Aorta (tissue), 5 donors: Measurements from ENCODE around the gene PLA2G5. TPM values are rescaled to one million over a fixed set of nuclear protein-coding genes. Genes with fewer than 3 reads are reported as not detected.
"Not testable (repeated sequence)": the region's sequence is repeated elsewhere in the genome, so short reads cannot be mapped to it uniquely, and the experiment has no call there.

Experiments used
- ATAC-seq: fragments of 200-7000 bp; cut with Tn5 transposase; one replicate; pipeline ENCODE4 v1.9.1; 2022; ENCODE audit warnings: moderate library complexity; ENCODE audit not compliant: low FRiP score
- DNase-seq, 2 donors: peaks; one replicate each; pipeline ENCODE4 v3.0.0-alpha.2; 2020
- H3K27ac ChIP-seq, 2 donors: one replicate each; pipeline ENCODE4 v1.5.1; 2013; ENCODE audit warnings: low read length in 2 of 2, mild to moderate bottlenecking in 2 of 2, moderate library complexity in 2 of 2, control low read depth in 1 of 2, inconsistent platforms in 1 of 2, low read depth in 1 of 2
- H3K27me3 ChIP-seq, 2 donors: one replicate each; pipeline ENCODE4 v1.6.1; 2013; ENCODE audit warnings: control low read depth in 1 of 2, low read length in 1 of 2, mild to moderate bottlenecking in 1 of 2, moderate library complexity in 1 of 2; ENCODE audit not compliant: insufficient read depth in 2 of 2, control insufficient read depth in 1 of 2
- H3K36me3 ChIP-seq, 2 donors: one replicate each; pipeline ENCODE4 v1.6.1; 2013; ENCODE audit warnings: control low read depth in 1 of 2, low read length in 1 of 2, mild to moderate bottlenecking in 1 of 2; ENCODE audit not compliant: insufficient read depth in 2 of 2, control insufficient read depth in 1 of 2
- H3K4me1 ChIP-seq, 2 donors: one replicate each; pipeline ENCODE4 v1.6.1; 2013; ENCODE audit warnings: low read length in 2 of 2, control low read depth in 1 of 2, mild to moderate bottlenecking in 1 of 2, moderate library complexity in 1 of 2; ENCODE audit not compliant: insufficient read depth in 2 of 2, control insufficient read depth in 1 of 2
- H3K4me3 ChIP-seq, 2 donors: one replicate each; pipeline ENCODE4 v1.5.1; 2013; ENCODE audit warnings: low read length in 2 of 2, control low read depth in 1 of 2, mild to moderate bottlenecking in 1 of 2
- H3K9me3 ChIP-seq: one replicate; pipeline ENCODE4 v1.6.1; 2013; ENCODE audit warnings: mild to moderate bottlenecking, low read length; ENCODE audit not compliant: control insufficient read depth
- WGBS, 2 donors: extraction: QIAGEN DNeasy Blood & Tissue Kit; methylation state at CpG; one replicate each; pipeline ENCODE4 v1.1.7; 2013; 5-methylcytosine and 5-hydroxymethylcytosine counted together
- intact Hi-C, 2 donors: fragments of 100-400 bp; cut with DNase I; formaldehyde crosslinking; loops; one replicate each; pipeline versions ENCODE4 v1.14.2 to v1.15.0; 2022
- polyA plus RNA-seq, 2 donors: library from polyadenylated mRNA; stranded (reverse); fragments of 200-250 nt; gene quantifications; one replicate each; pipeline ENCODE4 v1.2.3, GENCODE V29; 2013
- total RNA-seq, 2 donors: library from RNA; stranded (reverse); fragmentation: NEBNext Ultra II Directional; extraction: Animal tissue kit (Norgen Biotek cat#: 25700); gene quantifications; one replicate each; pipeline ENCODE4 v1.2.1, GENCODE V29; 2021
- donor health status: healthy with polysubstance abuse.
- donor health status: Bipolar disorder and iron deficiency.
- donor health status: DM: no; HTN: no; CAD: no.
- donor health status: DM: no; HTN: no; CAD: no.
- donor health status: DM: yes; HTN: yes; CAD: no.

PLA2G5 gene
- total and polyA plus RNA-seq, 4 donors = 4.0 to 13.7 (median 8.5) TPM

DNA sequence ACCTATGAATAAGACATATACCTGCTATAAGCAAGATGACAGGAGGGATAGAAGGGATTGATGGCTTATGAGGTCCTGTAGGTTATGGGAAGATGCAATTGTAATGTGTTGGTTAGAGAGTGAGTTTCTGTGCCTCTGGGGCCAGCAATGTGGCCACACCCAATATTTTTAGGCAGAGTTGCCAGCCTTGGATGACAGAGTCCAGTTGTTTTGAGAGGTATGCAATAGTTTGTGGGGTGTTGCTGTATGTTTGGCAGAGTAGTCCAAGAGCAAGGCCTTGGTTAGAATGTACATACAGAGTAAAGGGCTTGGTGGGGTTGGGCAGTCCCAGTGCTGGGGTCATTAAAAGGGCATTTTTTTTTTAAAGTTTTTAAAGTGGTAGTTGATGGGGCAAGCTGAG lies 36.6 kb upstream of the PLA2G5 start:
- peaks cover 4% of the 10 kb centered on the region for H3K9me3 ChIP-seq
- H3K4me1 ChIP-seq = no peaks in the 10 kb centered on the region
- intact Hi-C loops = no loop called here
- no peak for DNase-seq
- no peaks in the 10 kb centered on the region for H3K36me3 ChIP-seq
- H3K27ac ChIP-seq = no peak overlapping the region
- no peak overlapping the region for H3K4me3 ChIP-seq
- H3K27me3 ChIP-seq = peaks cover 0 to 2% of the 10 kb centered on the region in 2 donors
- no peak for ATAC-seq

DNA sequence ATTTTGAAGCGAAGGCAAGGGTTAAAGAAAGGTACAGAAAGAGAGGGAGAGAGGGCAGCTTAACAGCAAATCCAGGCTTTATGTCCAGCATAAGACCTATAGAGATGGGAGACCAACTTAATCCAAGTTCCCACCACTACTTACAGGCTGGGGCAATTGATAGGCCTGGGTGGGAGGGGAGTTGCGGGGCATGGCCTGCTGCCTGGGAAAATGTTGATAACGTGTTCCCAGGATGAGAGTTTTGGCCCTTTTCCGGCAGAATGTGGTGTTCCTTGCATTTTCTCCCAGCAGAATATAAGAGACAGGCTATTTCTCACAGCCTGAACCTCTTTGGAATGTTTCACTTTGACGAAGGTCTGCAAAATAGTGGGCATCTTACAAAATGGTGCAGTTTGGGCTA lies 34.9 kb upstream of the PLA2G5 start:
- intact Hi-C loops = no loop called here
- Histone ChIP-seq H3K4me1 (no peaks in the 10 kb centered on the region), H3K27me3 (peaks cover 0 to 2% of the 10 kb centered on the region in 2 donors), H3K9me3 (peaks cover 4% of the 10 kb centered on the region), H3K27ac (no peak overlapping the region), H3K4me3 (no peak overlapping the region), H3K36me3 (no peaks in the 10 kb centered on the region)
- 30 to 36% methylated on average over 5 of the region's 5 CpGs for WGBS, 2 donors
- ATAC-seq = no peak
- DNase-seq = no peak

DNA sequence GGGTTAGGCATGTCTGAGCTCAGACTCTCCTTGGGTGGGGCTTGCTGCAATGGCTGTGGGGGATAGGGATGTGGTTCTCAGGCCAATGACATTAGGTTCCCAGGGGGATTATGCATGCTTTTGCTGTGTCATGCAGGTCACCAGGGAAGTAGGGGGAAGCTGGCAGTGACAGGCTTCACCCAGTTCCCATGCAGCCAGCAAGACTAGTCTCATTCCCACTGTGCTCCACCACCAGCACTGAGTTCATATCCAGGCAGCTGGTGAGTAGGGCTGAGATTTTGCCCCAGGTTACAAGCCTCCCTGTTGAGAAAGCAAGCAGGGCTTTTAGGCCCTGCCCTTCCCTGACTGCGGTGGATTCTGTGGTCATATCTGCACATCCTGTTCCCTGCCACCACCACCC lies 32.1 kb upstream of the PLA2G5 start:
- Histone ChIP-seq H3K4me3 (no peak overlapping the region), H3K27ac (no peak overlapping the region), H3K4me1 (no peaks in the 10 kb centered on the region), H3K36me3 (no peaks in the 10 kb centered on the region), H3K9me3 (peaks cover 4% of the 10 kb centered on the region), H3K27me3 (peaks cover 0 to 2% of the 10 kb centered on the region in 2 donors)
- no peak for DNase-seq
- no peak for ATAC-seq
- intact Hi-C loops = no loop called here
- 53 to 61% methylated on average over 1 of the region's 1 CpG for WGBS, 2 donors

DNA sequence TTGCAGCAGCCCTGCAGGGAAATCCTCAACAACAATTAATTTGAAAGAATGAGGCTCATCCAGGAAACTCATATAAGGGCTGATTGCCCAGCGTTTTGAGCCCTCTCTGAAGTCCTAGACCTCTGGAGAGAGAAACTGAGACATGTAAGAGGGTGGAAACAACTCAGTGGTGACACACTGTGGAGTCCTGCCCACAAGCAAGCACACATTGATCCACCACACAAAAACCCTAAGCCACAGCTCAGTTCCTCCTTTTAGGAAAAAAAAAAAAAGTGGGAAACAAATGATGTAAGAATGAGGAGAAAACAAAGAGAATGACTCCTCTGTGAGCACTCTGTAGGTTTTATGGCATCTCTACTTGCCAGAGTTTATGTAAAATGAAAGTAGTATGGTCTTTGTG lies 22.9 kb upstream of the PLA2G5 start:
- intact Hi-C loops = no loop called here
- no peaks in the 10 kb centered on the region for H3K4me1 ChIP-seq
- no peak overlapping the region for H3K4me3 ChIP-seq
- no peaks in the 10 kb centered on the region for H3K27me3 ChIP-seq
- ATAC-seq (no peak), DNase-seq (no peak)
- no peaks in the 10 kb centered on the region for H3K36me3 ChIP-seq
- H3K27ac ChIP-seq = no peak overlapping the region
- WGBS, 2 donors = 38 to 66% methylated on average over 1 of the region's 1 CpG
- H3K9me3 ChIP-seq = no peaks in the 10 kb centered on the region

DNA sequence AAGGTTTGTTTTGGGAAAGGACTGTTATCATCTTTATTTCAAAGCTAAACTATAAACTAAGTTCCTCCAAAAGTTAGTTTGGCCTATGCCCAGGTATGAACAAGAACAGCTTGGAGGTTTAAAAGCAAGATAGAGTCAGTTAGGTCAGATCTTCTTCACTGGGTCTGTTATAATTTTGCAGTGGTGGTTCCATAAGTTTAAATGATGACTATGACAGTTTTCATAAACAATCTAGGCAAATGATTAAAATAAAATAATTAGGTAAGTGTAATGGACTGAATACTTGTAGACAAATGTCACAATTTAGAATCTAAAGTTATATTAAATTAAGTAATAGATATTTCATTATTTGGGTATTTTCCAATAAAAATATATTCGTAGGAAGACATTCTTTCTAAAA lies 21.4 kb upstream of the PLA2G5 start:
- Histone ChIP-seq H3K9me3 (peaks cover 1% of the 10 kb centered on the region), H3K36me3 (no peaks in the 10 kb centered on the region), H3K27me3 (no peaks in the 10 kb centered on the region), H3K4me3 (no peak overlapping the region), H3K27ac (no peak overlapping the region), H3K4me1 (no peaks in the 10 kb centered on the region)
- WGBS, 2 donors = 28 to 36% methylated on average over 1 of the region's 1 CpG
- ATAC-seq (no peak), DNase-seq (no peak)
- intact Hi-C loops = no loop called here

DNA sequence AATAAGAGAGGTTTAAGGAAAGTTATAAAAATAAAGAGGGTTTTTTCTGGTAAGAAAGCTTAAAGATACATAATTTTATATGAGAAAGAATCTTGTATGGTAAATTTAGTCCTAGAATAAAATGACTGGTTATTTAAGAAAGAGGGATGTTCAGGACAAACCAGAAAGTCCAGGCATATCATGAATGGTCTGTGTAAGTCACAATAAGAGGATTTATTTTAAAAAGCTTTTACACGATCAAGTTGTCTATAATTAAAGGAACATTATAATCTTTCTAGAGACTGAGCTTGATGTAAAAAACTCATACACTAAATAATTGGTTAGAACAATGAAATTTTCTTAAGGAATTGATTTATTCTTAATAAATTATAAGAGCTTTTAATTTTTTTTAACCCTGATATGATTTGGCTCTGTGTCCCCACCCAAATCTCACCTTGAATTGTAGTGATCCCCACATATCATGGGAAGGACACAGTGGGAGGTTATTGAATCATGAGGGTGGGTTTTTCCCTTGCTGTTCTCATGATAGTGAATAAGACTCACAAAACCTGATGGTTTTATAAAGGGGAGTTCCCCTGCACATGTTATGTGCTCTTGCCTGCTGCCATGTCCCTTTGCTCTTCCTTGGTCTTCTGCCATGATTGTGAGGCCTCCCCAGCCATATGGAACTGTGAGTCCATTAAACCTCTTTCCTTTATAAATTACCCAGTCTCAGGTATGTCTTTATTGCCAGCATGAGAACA lies 20.8 kb upstream of the PLA2G5 start:
- H3K4me3 ChIP-seq, H3K9me3 ChIP-seq, H3K27ac ChIP-seq, H3K36me3 ChIP-seq, ATAC-seq, intact Hi-C loops, H3K4me1 ChIP-seq, DNase-seq, H3K27me3 ChIP-seq: not testable (repeated sequence)
- whole genome bisulfite sequencing, 2 donors = 74 to 87% methylated on average over 1 of the region's 1 CpG

DNA sequence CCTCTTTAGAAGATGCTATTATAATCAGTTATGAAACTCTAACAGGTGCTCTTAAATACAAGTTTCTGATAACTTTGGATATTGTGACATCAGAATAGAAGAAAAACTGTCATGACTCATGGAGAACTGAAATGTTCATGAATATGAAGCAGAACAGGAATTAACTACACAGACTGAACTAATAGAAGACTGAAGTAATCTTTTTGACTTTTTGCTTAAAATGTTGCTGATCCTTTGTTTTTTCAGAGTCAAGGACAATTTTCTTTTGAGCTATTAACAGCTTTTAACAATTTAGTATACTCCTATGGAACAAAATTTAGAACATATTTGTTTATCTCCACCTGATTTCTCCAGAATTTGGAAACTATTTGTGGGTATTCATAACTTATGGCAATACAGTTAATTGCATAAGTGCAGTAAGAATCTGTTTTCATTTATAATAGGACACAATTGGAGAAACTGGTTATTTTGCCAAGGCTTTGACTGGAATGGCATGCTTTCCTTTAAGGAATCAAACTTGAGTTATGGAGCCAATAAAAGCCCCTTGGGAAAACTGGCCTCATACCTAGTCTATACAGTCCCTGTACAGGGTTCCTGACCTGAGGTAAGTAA lies 18.7 kb upstream of the PLA2G5 start:
- intact Hi-C loops = no loop called here
- H3K4me1 ChIP-seq = no peaks in the 10 kb centered on the region
- DNase-seq = no peak
- ATAC-seq = no peak
- H3K36me3 ChIP-seq = no peaks in the 10 kb centered on the region
- H3K27me3 ChIP-seq = no peaks in the 10 kb centered on the region
- no peak overlapping the region for H3K27ac ChIP-seq
- no peak overlapping the region for H3K4me3 ChIP-seq
- peaks cover 1% of the 10 kb centered on the region for H3K9me3 ChIP-seq

DNA sequence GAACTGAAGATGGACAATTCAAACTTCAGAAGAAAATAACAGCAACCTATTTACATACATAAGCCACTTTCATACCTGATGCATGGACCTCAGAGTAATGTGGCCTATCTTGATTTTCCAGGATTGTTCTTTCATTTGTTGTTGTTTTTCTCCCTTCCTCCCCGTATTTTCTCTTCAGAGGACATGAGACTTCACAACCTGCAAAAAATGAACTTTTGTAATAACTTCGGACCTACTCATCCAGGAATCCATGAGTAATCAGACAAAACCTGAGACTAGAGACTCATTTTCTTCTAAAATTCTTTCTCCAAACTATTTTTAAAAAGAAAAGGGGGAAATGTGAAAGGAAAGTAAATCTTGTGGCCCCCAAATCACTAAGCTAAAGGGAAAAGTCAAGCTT lies 17.6 kb upstream of the PLA2G5 start:
- no peak for DNase-seq
- H3K4me1 ChIP-seq = no peaks in the 10 kb centered on the region
- H3K36me3 ChIP-seq = no peaks in the 10 kb centered on the region
- no peak for ATAC-seq
- WGBS, 2 donors = 81 to 84% methylated on average over 2 of the region's 2 CpGs
- peaks cover 1% of the 10 kb centered on the region for H3K9me3 ChIP-seq
- no peaks in the 10 kb centered on the region for H3K27me3 ChIP-seq
- intact Hi-C loops = no loop called here
- H3K4me3 ChIP-seq = no peak overlapping the region
- no peak overlapping the region for H3K27ac ChIP-seq

DNA sequence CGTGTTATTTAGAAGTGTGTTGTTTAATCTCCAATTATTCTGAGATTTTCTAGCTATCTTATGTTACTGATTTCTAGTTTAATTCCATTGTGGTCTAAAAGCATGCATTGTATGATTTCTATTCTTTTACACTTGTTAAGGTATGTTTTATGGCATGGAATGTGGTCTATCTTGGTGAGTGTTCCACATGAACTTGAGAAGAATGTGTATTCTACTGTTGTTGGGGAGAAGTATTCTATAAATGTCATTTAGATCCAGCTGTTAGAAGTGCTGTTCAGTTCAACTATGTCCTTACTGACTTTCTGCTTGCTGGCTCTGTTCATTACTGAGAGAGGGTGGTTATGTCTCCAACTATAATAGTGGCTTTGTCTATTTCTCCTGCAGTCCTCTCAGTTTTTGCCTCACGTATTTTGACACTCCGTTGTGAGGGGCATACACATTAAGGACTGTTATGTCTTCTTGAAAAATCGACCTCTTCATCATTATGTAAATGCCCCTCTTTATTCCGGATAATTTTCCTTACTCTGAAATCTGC lies 12.0 kb upstream of the PLA2G5 start:
- Histone ChIP-seq H3K36me3 (no peaks in the 10 kb centered on the region), H3K4me1 (no peaks in the 10 kb centered on the region), H3K27ac (no peak overlapping the region), H3K27me3 (no peaks in the 10 kb centered on the region), H3K9me3 (no peaks in the 10 kb centered on the region), H3K4me3 (no peak overlapping the region)
- intact Hi-C loops = no loop called here
- no peak for ATAC-seq
- no peak for DNase-seq
- WGBS, 2 donors = 48 to 51% methylated on average over 5 of the region's 5 CpGs
